Loucy (cell line): Measurements from ENCODE around the gene MORC4.

Source experiments
- H2AFZ ChIP-seq: fragments of 200-600 bp; sonication (generic); 2 replicates; pipeline ENCODE4 v1.6.0; 2016; ENCODE audit warnings: antibody characterized with exemption, mild to moderate bottlenecking, low read length, moderate library complexity
- H3F3A ChIP-seq: fragments of 200-600 bp; 2 replicates; pipeline ENCODE4 v1.6.0; 2016; ENCODE audit warnings: antibody characterized with exemption, low read depth, mild to moderate bottlenecking
- H3K27me3 ChIP-seq: fragments of 200-600 bp; sonication (generic); 2 replicates; pipeline ENCODE4 v1.6.1; 2014; ENCODE audit warnings: low read length, mild to moderate bottlenecking; ENCODE audit not compliant: insufficient read depth, poor library complexity, severe bottlenecking
- H3K36me3 ChIP-seq: fragments of 200-600 bp; sonication (generic); 2 replicates; pipeline ENCODE4 v1.6.1; 2016; ENCODE audit warnings: low read length; ENCODE audit not compliant: insufficient read depth
- H3K4me1 ChIP-seq: fragments of 200-600 bp; sonication (generic); 2 replicates; pipeline ENCODE4 v1.5.1; 2014; ENCODE audit warnings: low read length, mild to moderate bottlenecking; ENCODE audit not compliant: insufficient read depth, poor library complexity, severe bottlenecking
- H3K4me2 ChIP-seq: fragments of 200-600 bp; sonication (generic); 2 replicates; pipeline ENCODE4 v1.6.0; 2014; ENCODE audit warnings: antibody characterized with exemption, low read length, low read depth, mild to moderate bottlenecking; ENCODE audit not compliant: poor library complexity, severe bottlenecking
- H3K4me3 ChIP-seq: fragments of 200-600 bp; sonication (generic); 2 replicates; pipeline ENCODE4 v1.5.1; 2014; ENCODE audit warnings: low read length, mild to moderate bottlenecking, mixed read lengths; ENCODE audit not compliant: poor library complexity, severe bottlenecking
- H3K79me2 ChIP-seq: fragments of 200-600 bp; sonication (generic); 2 replicates; pipeline ENCODE4 v1.6.1; 2014; ENCODE audit warnings: low read length; ENCODE audit not compliant: insufficient read depth
- H3K9ac ChIP-seq: fragments of 200-600 bp; sonication (generic); 2 replicates; pipeline ENCODE4 v1.6.0; 2014; ENCODE audit warnings: mild to moderate bottlenecking, low read depth, low read length, moderate library complexity; ENCODE audit not compliant: poor library complexity, severe bottlenecking
- H3K9me2 ChIP-seq: fragments of 200-600 bp; sonication (generic); replicated peaks from 2 replicates; pipeline ENCODE4 v1.6.1; 2016; ENCODE audit warnings: low read depth, low read length, mixed read lengths
- H3K9me3 ChIP-seq: fragments of 200-600 bp; sonication (generic); 2 replicates; pipeline ENCODE4 v1.6.1; 2014; ENCODE audit warnings: mild to moderate bottlenecking, antibody characterized with exemption, low read length, low read depth; ENCODE audit not compliant: insufficient read depth
- H4K20me1 ChIP-seq: fragments of 200-600 bp; sonication (generic); 2 replicates; pipeline ENCODE4 v1.6.0; 2014; ENCODE audit warnings: antibody characterized with exemption, low read length, mild to moderate bottlenecking; ENCODE audit not compliant: insufficient read depth, poor library complexity, severe bottlenecking
- EZH2phosphoT487 ChIP-seq: fragments of 200-600 bp; IDR thresholded peaks from 2 replicates; pipeline ENCODE4 v1.6.1; 2018; ENCODE audit warnings: antibody characterized with exemption, mild to moderate bottlenecking, moderate library complexity, borderline replicate concordance
- TF ChIP-seq, protein P1 (sequence below): fragments of 200-600 bp; sonication (generic); conservative IDR thresholded peaks from 2 replicates; pipeline ENCODE4 v1.5.1; 2014; ENCODE audit warnings: mild to moderate bottlenecking, antibody characterized with exemption, low read length

Gene MORC4

DNA sequence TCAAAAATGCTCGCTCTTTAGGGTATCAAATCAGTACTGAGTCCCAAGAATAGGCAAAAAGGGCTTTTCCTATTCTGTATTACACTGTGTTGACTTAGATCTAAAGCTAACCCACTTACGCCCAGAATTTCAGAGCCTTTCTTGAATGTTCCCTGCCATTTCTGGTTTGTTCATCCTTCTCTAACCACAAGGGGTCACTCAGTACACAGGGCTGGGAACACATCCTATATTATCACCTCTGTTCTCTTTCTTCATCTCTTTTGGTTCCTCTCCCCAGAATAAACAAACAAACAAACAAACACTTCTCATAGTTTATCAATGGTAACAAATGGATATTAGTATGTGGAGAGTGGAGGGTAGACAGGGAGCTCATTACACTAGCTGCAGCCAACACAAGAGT is 25.5 kb upstream of the MORC4 start:
- H3K79me2 ChIP-seq = no peaks in the 10 kb centered on the region
- no peak overlapping the region for H3K9ac ChIP-seq
- no peak overlapping the region for H3K4me2 ChIP-seq
- TF ChIP-seq, protein P1, sequence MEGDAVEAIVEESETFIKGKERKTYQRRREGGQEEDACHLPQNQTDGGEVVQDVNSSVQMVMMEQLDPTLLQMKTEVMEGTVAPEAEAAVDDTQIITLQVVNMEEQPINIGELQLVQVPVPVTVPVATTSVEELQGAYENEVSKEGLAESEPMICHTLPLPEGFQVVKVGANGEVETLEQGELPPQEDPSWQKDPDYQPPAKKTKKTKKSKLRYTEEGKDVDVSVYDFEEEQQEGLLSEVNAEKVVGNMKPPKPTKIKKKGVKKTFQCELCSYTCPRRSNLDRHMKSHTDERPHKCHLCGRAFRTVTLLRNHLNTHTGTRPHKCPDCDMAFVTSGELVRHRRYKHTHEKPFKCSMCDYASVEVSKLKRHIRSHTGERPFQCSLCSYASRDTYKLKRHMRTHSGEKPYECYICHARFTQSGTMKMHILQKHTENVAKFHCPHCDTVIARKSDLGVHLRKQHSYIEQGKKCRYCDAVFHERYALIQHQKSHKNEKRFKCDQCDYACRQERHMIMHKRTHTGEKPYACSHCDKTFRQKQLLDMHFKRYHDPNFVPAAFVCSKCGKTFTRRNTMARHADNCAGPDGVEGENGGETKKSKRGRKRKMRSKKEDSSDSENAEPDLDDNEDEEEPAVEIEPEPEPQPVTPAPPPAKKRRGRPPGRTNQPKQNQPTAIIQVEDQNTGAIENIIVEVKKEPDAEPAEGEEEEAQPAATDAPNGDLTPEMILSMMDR = peak; percentile 68
- no peak for TF ChIP-seq EZH2phosphoT487
- no peaks in the 10 kb centered on the region for H3K27me3 ChIP-seq
- no peaks in the 10 kb centered on the region for H3K9me3 ChIP-seq
- H3K9me2 ChIP-seq = no peaks in the 10 kb centered on the region
- H3K36me3 ChIP-seq = no peaks in the 10 kb centered on the region
- no peak overlapping the region for H2AFZ ChIP-seq
- H4K20me1 ChIP-seq = no peaks in the 10 kb centered on the region
- H3F3A ChIP-seq = no peaks in the 10 kb centered on the region
- H3K4me3 ChIP-seq = no peak overlapping the region
- H3K4me1 ChIP-seq = no peaks in the 10 kb centered on the region

DNA sequence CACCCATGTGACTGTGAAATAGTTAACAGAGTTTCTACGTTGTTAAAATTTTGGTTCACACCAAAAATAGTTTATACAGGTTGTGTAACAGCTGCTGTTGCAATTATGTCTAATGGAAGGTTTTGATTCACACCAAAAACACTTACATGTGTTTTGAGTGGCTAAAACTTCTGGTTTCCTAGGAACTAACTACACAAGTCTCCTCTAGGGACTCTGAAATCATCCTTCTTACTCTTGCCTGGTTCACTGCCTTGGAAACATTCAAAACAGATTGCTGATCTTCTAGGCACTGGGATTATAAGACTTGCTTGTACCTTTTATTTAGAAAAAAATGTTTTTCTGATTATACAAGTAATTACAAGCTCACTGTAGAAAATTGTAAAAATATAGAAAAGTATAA is 14.9 kb upstream of the MORC4 start:
- H4K20me1 ChIP-seq = no peaks in the 10 kb centered on the region
- H3K4me3 ChIP-seq = no peak overlapping the region
- H3K36me3 ChIP-seq = no peaks in the 10 kb centered on the region
- H3F3A ChIP-seq = no peaks in the 10 kb centered on the region
- no peak overlapping the region for H2AFZ ChIP-seq
- H3K27me3 ChIP-seq = no peaks in the 10 kb centered on the region
- H3K9me2 ChIP-seq = no peaks in the 10 kb centered on the region
- TF ChIP-seq, protein P1 = no peak
- TF ChIP-seq EZH2phosphoT487 = no peak
- H3K9me3 ChIP-seq = no peaks in the 10 kb centered on the region
- peaks cover 4% of the 10 kb centered on the region for H3K4me1 ChIP-seq
- no peak overlapping the region for H3K4me2 ChIP-seq
- no peak overlapping the region for H3K9ac ChIP-seq
- H3K79me2 ChIP-seq = no peaks in the 10 kb centered on the region

DNA sequence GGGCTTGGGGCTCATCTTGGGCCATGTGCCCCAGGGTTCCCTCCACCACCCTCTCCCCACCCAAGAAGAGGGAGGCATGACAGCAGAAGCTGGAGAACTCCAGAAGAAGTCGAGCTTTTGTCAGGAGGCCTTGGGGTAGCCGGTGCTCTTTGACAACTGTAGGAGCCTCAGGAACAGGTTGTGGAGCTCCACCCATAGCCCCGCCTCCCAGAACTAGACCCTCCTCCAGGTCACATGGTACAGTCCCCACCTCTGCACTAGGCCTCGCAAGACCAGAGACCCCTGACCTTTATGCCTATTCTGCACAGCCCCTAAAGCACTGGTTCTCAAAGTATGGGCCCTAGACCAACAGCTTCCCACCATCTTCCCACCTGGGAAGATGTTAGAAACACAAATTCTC is 8.0 kb upstream of the MORC4 start:
- H3K9ac ChIP-seq = no peak overlapping the region
- no peak overlapping the region for H3K4me3 ChIP-seq
- H3K9me2 ChIP-seq = no peaks in the 10 kb centered on the region
- no peaks in the 10 kb centered on the region for H3K79me2 ChIP-seq
- TF ChIP-seq EZH2phosphoT487 = no peak
- TF ChIP-seq, protein P1 = no peak
- H3K4me2 ChIP-seq = no peak overlapping the region
- H3K4me1 ChIP-seq = peaks cover 4% of the 10 kb centered on the region
- no peaks in the 10 kb centered on the region for H3K9me3 ChIP-seq
- H3K27me3 ChIP-seq = no peaks in the 10 kb centered on the region
- H3F3A ChIP-seq = no peaks in the 10 kb centered on the region
- H4K20me1 ChIP-seq = no peaks in the 10 kb centered on the region
- no peaks in the 10 kb centered on the region for H3K36me3 ChIP-seq
- no peak overlapping the region for H2AFZ ChIP-seq
